Thyroid gland (tissue), 4 donors: ENCODE results near the gene COL26A1. TPM values are rescaled to one million over a fixed set of nuclear protein-coding genes. Genes with fewer than 3 reads are reported as not detected.
A peak's percentile ranks its signal among the peaks of the same experiment; 100 is the strongest.

ENCODE experiments used
- DNase-seq, 2 donors: peaks; one replicate each; pipeline ENCODE4 v3.0.0-alpha.2; 2019
- H3K27ac ChIP-seq, 3 donors: fragments of 200-600 bp; sonication (generic); 1 replicate in 2 of 3; 2 replicates in 1 of 3; pipeline ENCODE4 v1.5.1; 2016 to 2019; ENCODE audit warnings: mild to moderate bottlenecking in 1 of 3, moderate library complexity in 1 of 3
- H3K27me3 ChIP-seq: fragments of 200-600 bp; sonication (generic); one replicate; pipeline ENCODE4 v1.5.1; 2019
- H3K36me3 ChIP-seq, 2 donors: fragments of 200-600 bp; sonication (generic); one replicate each; pipeline ENCODE4 v1.5.1; 2016 to 2019
- H3K4me1 ChIP-seq, 2 donors: fragments of 200-600 bp; sonication (generic); one replicate each; pipeline ENCODE4 v1.5.1; 2017 to 2019
- H3K4me3 ChIP-seq, 3 donors: fragments of 200-600 bp; sonication (generic); replicated peaks in 1 of 3; 1 replicate in 2 of 3; 2 replicates in 1 of 3; pipeline ENCODE4 v1.5.1; 2016; ENCODE audit warnings: mild to moderate bottlenecking in 1 of 3
- H3K9me3 ChIP-seq: fragments of 200-600 bp; sonication (generic); one replicate; pipeline ENCODE4 v1.5.1; 2017
- POLR2A ChIP-seq, 2 donors: fragments of 450-650 bp; IDR thresholded peaks; one replicate each; pipeline ENCODE4 v1.6.1; 2017; ENCODE audit warnings: antibody characterized with exemption in 2 of 2, mild to moderate bottlenecking in 2 of 2, moderate library complexity in 1 of 2
- WGBS, 2 donors: methylation state at CpG; one replicate each; pipeline ENCODE4 v1.1.5; 2017; 5-methylcytosine and 5-hydroxymethylcytosine counted together
- intact Hi-C: fragments of 100-400 bp; cut with DNase I; formaldehyde crosslinking; loops from one replicate; pipeline ENCODE4 v1.15.1; 2023
- total RNA-seq, 4 donors: library from RNA; depleted of rRNA; stranded (reverse); fragments of >200 nt; gene quantifications; one replicate each; pipeline ENCODE4 v1.2.3, GENCODE V29; 2016
- TF ChIP-seq, protein P1 (sequence below), 6 experiments: fragments of 200-600 bp in 3 of 6; fragments of 450-650 bp in 3 of 6; sonication (generic) in 3 of 6; IDR thresholded peaks; one replicate each; pipeline ENCODE4 v1.5.1; 2016 to 2019; ENCODE audit warnings: antibody characterized with exemption in 6 of 6, mild to moderate bottlenecking in 2 of 6, inconsistent platforms in 1 of 6, moderate library complexity in 1 of 6

COL26A1 gene
- total RNA-seq, 4 donors from 2014 or later = not detected

DNA sequence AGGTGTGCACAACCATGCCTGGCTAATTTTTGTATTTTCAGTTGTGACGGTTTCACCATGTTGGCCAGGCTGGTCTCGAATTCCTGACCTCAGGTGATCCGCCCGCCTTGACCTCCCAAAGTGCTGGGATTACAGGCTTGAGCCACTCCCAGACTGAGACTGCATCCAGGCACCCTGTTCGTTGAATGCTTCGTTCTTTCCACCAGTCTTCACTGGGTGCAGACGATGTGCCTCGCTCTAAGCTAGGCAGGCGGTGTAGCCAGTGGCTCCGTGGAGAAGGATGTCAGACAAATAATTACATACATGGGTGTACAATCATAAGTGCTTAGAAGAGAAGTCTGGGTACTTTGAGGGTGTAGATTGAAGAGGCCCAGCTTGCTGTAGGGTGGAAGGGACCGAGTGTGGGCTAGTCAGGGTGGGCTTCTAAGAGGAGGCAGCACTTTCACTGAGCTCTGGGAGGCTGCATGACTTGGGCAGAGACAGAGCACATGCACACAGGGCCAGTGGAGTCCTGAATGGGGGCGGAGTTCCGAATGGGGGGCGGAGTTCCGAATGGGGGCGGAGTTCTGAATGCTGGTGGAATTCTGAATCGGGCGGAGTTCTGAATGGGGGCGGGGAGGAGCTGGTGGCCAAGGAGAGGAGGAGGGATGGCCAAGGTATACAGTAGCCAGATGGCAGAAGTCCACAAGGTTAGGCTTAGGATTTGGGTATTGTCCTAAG is 74.3 kb downstream of the COL26A1 start:
- H3K9me3 ChIP-seq = no peaks in the 10 kb centered on the region
- H3K36me3 ChIP-seq = no peaks in the 10 kb centered on the region
- H3K4me1 ChIP-seq = peaks cover 3 to 19% of the 10 kb centered on the region in 2 donors
- TF ChIP-seq POLR2A (IDR thresholded peaks at IDR 0.05) = no peak
- peak in 1 of 2 donors; percentile 42 for DNase-seq
- no peaks in the 10 kb centered on the region for H3K27me3 ChIP-seq
- no peak overlapping the region for H3K27ac ChIP-seq
- 67 to 68% methylated on average over 18 to 19 of the region's 19 CpGs for WGBS, 2 donors
- intact Hi-C loops = no loop called here
- H3K4me3 ChIP-seq = no peak overlapping the region

DNA sequence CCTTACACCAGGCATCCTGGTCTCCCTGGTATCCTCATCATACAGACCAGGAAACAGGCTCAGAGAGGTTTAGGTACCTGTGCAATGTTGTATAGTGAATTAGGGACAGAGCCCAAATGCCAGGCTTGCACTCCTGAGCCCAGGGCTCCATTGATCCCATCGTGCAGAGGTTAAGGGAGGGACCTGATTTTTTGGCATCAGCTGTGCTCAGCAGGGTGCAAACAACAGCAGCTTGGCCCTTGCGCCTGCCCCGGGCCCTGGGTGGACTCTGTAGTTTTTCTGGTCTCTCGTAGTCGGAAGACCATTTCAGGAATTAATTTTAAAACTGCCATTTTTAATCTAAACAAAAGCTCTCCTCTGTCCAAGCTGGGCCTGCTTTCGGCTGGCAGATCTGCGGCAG is 79.2 kb downstream of the COL26A1 start:
- no peaks in the 10 kb centered on the region for H3K36me3 ChIP-seq
- no peak for DNase-seq
- H3K4me1 ChIP-seq = peaks cover 4 to 11% of the 10 kb centered on the region in 2 donors
- no peak for TF ChIP-seq POLR2A (IDR thresholded peaks at IDR 0.05)
- TF ChIP-seq, protein P1, sequence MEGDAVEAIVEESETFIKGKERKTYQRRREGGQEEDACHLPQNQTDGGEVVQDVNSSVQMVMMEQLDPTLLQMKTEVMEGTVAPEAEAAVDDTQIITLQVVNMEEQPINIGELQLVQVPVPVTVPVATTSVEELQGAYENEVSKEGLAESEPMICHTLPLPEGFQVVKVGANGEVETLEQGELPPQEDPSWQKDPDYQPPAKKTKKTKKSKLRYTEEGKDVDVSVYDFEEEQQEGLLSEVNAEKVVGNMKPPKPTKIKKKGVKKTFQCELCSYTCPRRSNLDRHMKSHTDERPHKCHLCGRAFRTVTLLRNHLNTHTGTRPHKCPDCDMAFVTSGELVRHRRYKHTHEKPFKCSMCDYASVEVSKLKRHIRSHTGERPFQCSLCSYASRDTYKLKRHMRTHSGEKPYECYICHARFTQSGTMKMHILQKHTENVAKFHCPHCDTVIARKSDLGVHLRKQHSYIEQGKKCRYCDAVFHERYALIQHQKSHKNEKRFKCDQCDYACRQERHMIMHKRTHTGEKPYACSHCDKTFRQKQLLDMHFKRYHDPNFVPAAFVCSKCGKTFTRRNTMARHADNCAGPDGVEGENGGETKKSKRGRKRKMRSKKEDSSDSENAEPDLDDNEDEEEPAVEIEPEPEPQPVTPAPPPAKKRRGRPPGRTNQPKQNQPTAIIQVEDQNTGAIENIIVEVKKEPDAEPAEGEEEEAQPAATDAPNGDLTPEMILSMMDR (IDR thresholded peaks at IDR 0.05) = no peak
- no peaks in the 10 kb centered on the region for H3K9me3 ChIP-seq
- H3K4me3 ChIP-seq = no peak overlapping the region
- WGBS, 2 donors = 39 to 56% methylated on average over 7 of the region's 7 CpGs
- H3K27ac ChIP-seq = no peak overlapping the region
- H3K27me3 ChIP-seq = no peaks in the 10 kb centered on the region
- intact Hi-C loops = no loop called here

DNA sequence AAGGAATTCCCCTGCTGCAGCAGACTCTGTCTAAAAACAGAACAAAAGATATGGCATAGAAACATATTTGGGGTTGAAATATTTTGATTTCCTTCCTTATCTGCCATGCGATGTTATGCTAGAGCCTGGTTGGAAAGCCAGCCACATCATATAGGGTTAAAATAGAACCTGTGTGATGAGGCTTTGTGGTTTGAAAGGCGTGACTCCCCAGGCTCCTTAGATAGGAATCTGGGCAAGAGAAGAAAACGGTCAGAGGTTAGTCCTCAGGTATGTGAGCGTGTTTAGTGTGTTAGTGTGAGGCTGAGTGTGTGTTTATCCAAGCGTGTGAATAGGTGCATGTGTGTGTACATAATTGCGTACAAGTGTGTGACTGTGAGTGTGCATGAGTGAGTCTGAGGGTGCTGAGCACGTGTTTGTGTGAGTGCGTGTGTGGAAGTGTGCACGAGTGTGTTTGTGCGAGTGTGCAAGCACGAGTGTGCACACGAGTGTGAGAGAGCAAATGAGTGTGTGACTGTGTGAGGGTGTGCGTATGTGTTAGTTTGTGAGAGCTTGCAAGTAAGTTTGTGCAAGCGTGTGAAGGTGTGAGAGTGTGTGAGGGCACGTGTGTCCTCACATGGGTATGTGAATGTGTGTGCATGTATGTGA is 79.9 kb downstream of the COL26A1 start:
- DNase-seq = no peak
- Histone ChIP-seq H3K27ac (no peak overlapping the region), H3K27me3 (no peaks in the 10 kb centered on the region), H3K4me3 (no peak overlapping the region), H3K36me3 (no peaks in the 10 kb centered on the region), H3K4me1 (peaks cover 4 to 9% of the 10 kb centered on the region in 2 donors), H3K9me3 (no peaks in the 10 kb centered on the region)
- WGBS, 2 donors = 44 to 53% methylated on average over 15 of the region's 15 CpGs
- intact Hi-C loops = no loop called here
- TF ChIP-seq, protein P1 (IDR thresholded peaks at IDR 0.05) = no peak
- no peak for TF ChIP-seq POLR2A (IDR thresholded peaks at IDR 0.05)

DNA sequence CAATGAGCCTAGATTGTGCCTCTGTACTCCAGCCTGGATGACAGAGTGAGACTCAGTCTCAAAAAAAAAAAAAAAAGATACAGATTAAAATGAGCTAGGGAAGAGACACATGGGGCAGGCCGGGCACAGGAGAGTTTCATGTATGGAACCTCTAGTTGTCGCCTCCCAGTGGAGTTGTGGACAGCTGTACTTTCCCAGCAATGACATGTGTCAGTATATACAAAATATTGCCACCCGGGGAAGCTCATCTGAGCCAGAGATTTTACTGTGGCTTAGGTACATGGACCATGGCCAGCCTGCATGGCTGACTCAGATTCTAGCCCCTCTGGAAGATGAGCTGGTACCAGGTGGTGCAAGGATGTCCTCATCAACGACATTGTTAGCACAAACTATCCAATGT is 87.4 kb downstream of the COL26A1 start:
- intact Hi-C loops = no loop called here
- TF ChIP-seq, protein P1 (IDR thresholded peaks at IDR 0.05) = no peak
- no peak for TF ChIP-seq POLR2A (IDR thresholded peaks at IDR 0.05)
- Histone ChIP-seq H3K36me3 (no peaks in the 10 kb centered on the region), H3K27ac (no peak overlapping the region), H3K4me1 (no peaks in the 10 kb centered on the region), H3K4me3 (no peak overlapping the region), H3K9me3 (no peaks in the 10 kb centered on the region), H3K27me3 (no peaks in the 10 kb centered on the region)
- WGBS, 2 donors = 83 to 88% methylated on average over 4 of the region's 4 CpGs
- no peak for DNase-seq

DNA sequence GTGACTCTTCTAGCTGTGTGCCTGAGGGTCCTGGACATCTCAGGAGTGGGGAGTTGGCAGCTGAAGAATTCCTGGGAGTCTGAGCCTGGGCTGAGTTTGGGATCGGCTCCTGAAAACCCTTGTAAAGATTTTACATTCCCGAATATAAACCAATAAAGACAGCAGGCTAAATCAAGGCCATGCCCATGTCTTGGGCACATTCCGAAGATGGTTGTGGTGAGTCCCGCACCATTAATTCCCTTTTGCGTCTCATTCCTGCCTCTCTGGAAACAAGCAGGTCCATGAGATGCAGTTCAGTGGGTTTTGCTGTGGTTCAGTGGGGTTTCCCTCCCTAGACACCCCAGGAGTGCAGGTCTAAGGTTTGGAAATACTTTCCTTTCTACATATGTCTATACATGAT is 90.9 kb downstream of the COL26A1 start:
- TF ChIP-seq, protein P1 (IDR thresholded peaks at IDR 0.05) = no peak
- no peak for TF ChIP-seq POLR2A (IDR thresholded peaks at IDR 0.05)
- H3K27me3 ChIP-seq = no peaks in the 10 kb centered on the region
- H3K4me1 ChIP-seq = no peaks in the 10 kb centered on the region
- H3K4me3 ChIP-seq = no peak overlapping the region
- no peak for DNase-seq
- H3K27ac ChIP-seq = no peak overlapping the region
- no peaks in the 10 kb centered on the region for H3K9me3 ChIP-seq
- WGBS, 2 donors = 38 to 56% methylated on average over 4 to 5 of the region's 5 CpGs
- intact Hi-C loops = no loop called here
- H3K36me3 ChIP-seq = no peaks in the 10 kb centered on the region
